ENCODE measurements around the gene PARD3. TPM values are rescaled to one million over a fixed set of nuclear protein-coding genes. Genes with fewer than 3 reads are reported as not detected.

Gene PARD3
- total RNA-seq, 4 donors from 2014 or later, result 98.9 to 122 (median 105) TPM

GRCh38 chr10:34178196-34178595 lies 636.9 kb downstream of the PARD3 start:
- 90% methylated on average over 4 of the region's 4 CpGs for WGBS
- intact Hi-C loops (cut with DNase I), result no loop called here

GRCh38 chr10:34177445-34177844 lies 637.7 kb downstream of the PARD3 start:
- Histone ChIP-seq H3K4me3 (no peak overlapping the region), H3K4me1 (peaks cover 0 to 23% (median 18%) of the 10 kb centered on the region in 4 donors), H3K27me3 (no peaks in the 10 kb centered on the region), H3K9me3 (no peaks in the 10 kb centered on the region), H3K36me3 (no peaks in the 10 kb centered on the region), H3K27ac (replicated peaks in 1 of 4) (no peak overlapping the region)
- intact Hi-C loops (cut with DNase I), result no loop called here
- WGBS, result 97% methylated on average over 11 of the region's 11 CpGs
- DNase-seq (ENCODE audit: extremely low spot score), result peak; percentile 74
- no peak for TF ChIP-seq POLR2AphosphoS5 (IDR thresholded peaks at IDR 0.05)

More at GRCh38 chr10:34178196-34178595, 636.9 kb downstream of the PARD3 start:
- no peak overlapping the region for H3K4me3 ChIP-seq
- no peaks in the 10 kb centered on the region for H3K27me3 ChIP-seq
- no peaks in the 10 kb centered on the region for H3K36me3 ChIP-seq
- no peak for TF ChIP-seq POLR2AphosphoS5 (IDR thresholded peaks at IDR 0.05)
- TF ChIP-seq CTCF (IDR thresholded peaks at IDR 0.05), result no peak
- TF ChIP-seq POLR2A (IDR thresholded peaks at IDR 0.05; ENCODE audit: low read depth), result no peak
- TF ChIP-seq EP300 (IDR thresholded peaks at IDR 0.05), result no peak
- peaks cover 0 to 29% (median 20%) of the 10 kb centered on the region in 4 donors for H3K4me1 ChIP-seq
- no peaks in the 10 kb centered on the region for H3K9me3 ChIP-seq
- DNase-seq (ENCODE audit: extremely low spot score), result no peak
- no peak overlapping the region for H3K27ac ChIP-seq (replicated peaks in 1 of 4)

- Histone ChIP-seq H3K27ac (replicated peaks in 1 of 4) (no peak overlapping the region), H3K9me3 (no peaks in the 10 kb centered on the region), H3K27me3 (no peaks in the 10 kb centered on the region), H3K4me1 (peaks cover 0 to 17% (median 12%) of the 10 kb centered on the region in 4 donors), H3K36me3 (no peaks in the 10 kb centered on the region), H3K4me3 (no peak overlapping the region)
- intact Hi-C loops (cut with DNase I), result no loop called here
- no peak for DNase-seq (ENCODE audit: extremely low spot score)
- TF ChIP-seq EP300 (IDR thresholded peaks at IDR 0.05) (no peak), POLR2A (IDR thresholded peaks at IDR 0.05; ENCODE audit: low read depth) (no peak), CTCF (IDR thresholded peaks at IDR 0.05) (no peak), POLR2AphosphoS5 (IDR thresholded peaks at IDR 0.05) (no peak)
- 81% methylated on average over 5 of the region's 5 CpGs for WGBS
Measured at GRCh38 chr10:34176351-34176750, 638.7 kb downstream of the PARD3 start.

- Histone ChIP-seq H3K4me1 (peaks cover 0 to 25% (median 12%) of the 10 kb centered on the region in 4 donors), H3K9me3 (no peaks in the 10 kb centered on the region), H3K4me3 (no peak overlapping the region), H3K36me3 (no peaks in the 10 kb centered on the region), H3K27ac (replicated peaks in 1 of 4) (no peak overlapping the region), H3K27me3 (no peaks in the 10 kb centered on the region)
- WGBS, result 95% methylated on average over 2 of the region's 2 CpGs
- TF ChIP-seq CTCF (IDR thresholded peaks at IDR 0.05) (no peak), EP300 (IDR thresholded peaks at IDR 0.05) (no peak), POLR2AphosphoS5 (IDR thresholded peaks at IDR 0.05) (no peak), POLR2A (IDR thresholded peaks at IDR 0.05; ENCODE audit: low read depth) (no peak)
- intact Hi-C loops (cut with DNase I), result no loop called here
- peak; percentile 34 for DNase-seq (ENCODE audit: extremely low spot score)
Measured at GRCh38 chr10:34175121-34175520, 640.0 kb downstream of the PARD3 start.

GRCh38 chr10:34172936-34173533 lies 642.1 kb downstream of the PARD3 start:
- Histone ChIP-seq H3K9me3 (no peaks in the 10 kb centered on the region), H3K27ac (replicated peaks in 1 of 4) (no peak overlapping the region), H3K36me3 (no peaks in the 10 kb centered on the region), H3K4me3 (no peak overlapping the region), H3K4me1 (peaks cover 0 to 24% (median 2%) of the 10 kb centered on the region in 4 donors), H3K27me3 (no peaks in the 10 kb centered on the region)
- TF ChIP-seq CTCF (IDR thresholded peaks at IDR 0.05) (no peak), EP300 (IDR thresholded peaks at IDR 0.05) (no peak), POLR2A (IDR thresholded peaks at IDR 0.05; ENCODE audit: low read depth) (no peak), POLR2AphosphoS5 (IDR thresholded peaks at IDR 0.05) (no peak)
- 80% methylated on average over 8 of the region's 8 CpGs for WGBS
- peak; percentile 53 for DNase-seq (ENCODE audit: extremely low spot score)
- intact Hi-C loops (cut with DNase I), result no loop called here
